ENCODE results near the gene JAK3. TPM values are rescaled to one million over a fixed set of nuclear protein-coding genes. Genes with fewer than 3 reads are reported as not detected.

JAK3 gene
- total and polyA plus RNA-seq, 10 of the 15 experiments (the other 5 are each of a cell fraction or from before 2014, with no cell fraction given), result 7.8 to 67.9 (median 33.3) TPM

GRCh38 chr19:17817668-17818363 is 30.0 kb downstream of the JAK3 start (continued):
- TF ChIP-seq ZNF592 (IDR thresholded peaks at IDR 0.05), result no peak
- no peak for TF ChIP-seq RB1 (IDR thresholded peaks at IDR 0.05; ENCODE audit: borderline replicate concordance)
- no peak for TF ChIP-seq MAX (IDR thresholded peaks at IDR 0.05; ENCODE audit: low read depth, low read length)
- TF ChIP-seq HDGF (IDR thresholded peaks at IDR 0.05), result no peak
- TF ChIP-seq POLR2AphosphoS2 (IDR thresholded peaks at IDR 0.05; ENCODE audit: low read depth, low read length), result no peak

- intact Hi-C loops (cut with micrococcal nuclease; ENCODE audit: unreplicated experiment) (no loop called here), in situ Hi-C loops (cut with MboI) (no loop called here)
- no peak overlapping the region for H3K9ac ChIP-seq (ENCODE audit: control insufficient read depth, insufficient read depth, low read length)
- no peaks in the 10 kb centered on the region for H3K36me3 ChIP-seq (ENCODE audit: control insufficient read depth in 2 of 2, insufficient read depth in 2 of 2, low read length in 1 of 2)
- no peaks in the 10 kb centered on the region for H3K79me2 ChIP-seq (ENCODE audit: control insufficient read depth, insufficient read depth, low read length)
- no peak overlapping the region for H3K27ac ChIP-seq (ENCODE audit: control insufficient read depth, insufficient read depth)
- H3K4me3 ChIP-seq, result no peak overlapping the region
- no peaks in the 10 kb centered on the region for H4K20me1 ChIP-seq (ENCODE audit: control insufficient read depth, insufficient read depth)
- ChIA-PET CTCF (interaction anchor here (0.7 kb wide), 1 partner anchor 1721 kb away, joined by 3 read pairs; no protein-coding TSS in a partner anchor), RAD21 (ENCODE audit: unreplicated experiment) (no interaction called here), POLR2A (no interaction called here), SMC1A (ENCODE audit: uncharacterized antibody, unreplicated experiment) (no interaction called here)
- H2AFZ ChIP-seq (ENCODE audit: control insufficient read depth, low read depth, low read length), result no peak overlapping the region
- FAIRE-seq (no peak), ATAC-seq (no peak), DNase-seq (ENCODE audit: low read depth, low spot score) (no peak)
- WGBS (ENCODE audit: insufficient coverage, insufficient replicate concordance, low lambda C conversion rate, missing lambda C conversion rate), result 29% methylated on average over 5 of the region's 5 CpGs
- no TSS peak for BruUV-seq (replicated peaks)
- TF ChIP-seq BRCA1 (IDR thresholded peaks at IDR 0.05; ENCODE audit: low read depth, low read length), result no peak
- TF ChIP-seq TCF7 (IDR thresholded peaks at IDR 0.05; ENCODE audit: borderline replicate concordance), result no peak
- TF ChIP-seq PAX8 (IDR thresholded peaks at IDR 0.05), result no peak
- no peak for TF ChIP-seq ETV6 (conservative IDR thresholded peaks at IDR 0.05 in 1 of 2, IDR thresholded peaks at IDR 0.05 in 1 of 2; ENCODE audit: borderline replicate concordance in 1 of 2, low read depth in 1 of 2)
- no peak for TF ChIP-seq MYB (IDR thresholded peaks at IDR 0.05; ENCODE audit: borderline replicate concordance, low read depth, low read length)
- no peak for TF ChIP-seq MTA2 (IDR thresholded peaks at IDR 0.05; ENCODE audit: low read depth)
- no peak for TF ChIP-seq MXI1 (IDR thresholded peaks at IDR 0.05; ENCODE audit: low read depth, low read length)
- TF ChIP-seq POLR2AphosphoS2 (IDR thresholded peaks at IDR 0.05; ENCODE audit: low read depth, low read length), result no peak
- no peak for TF ChIP-seq KLF5 (IDR thresholded peaks at IDR 0.05; ENCODE audit: partially characterized antibody)
- TF ChIP-seq SUPT20H (IDR thresholded peaks at IDR 0.05; ENCODE audit: borderline replicate concordance, control insufficient read depth, low read depth, low read length), result no peak
- no peak for TF ChIP-seq TAF1 (IDR thresholded peaks at IDR 0.05; ENCODE audit: borderline replicate concordance, low read depth, low read length)
- no peak for TF ChIP-seq BCL11A (IDR thresholded peaks at IDR 0.05; ENCODE audit: low read depth, low read length)
- no peak for TF ChIP-seq MEF2A (IDR thresholded peaks at IDR 0.05; ENCODE audit: insufficient read depth, low read depth, low read length)
- no peaks in the 10 kb centered on the region for H3K4me1 ChIP-seq (ENCODE audit: control insufficient read depth, insufficient read depth, low read length)
- H3K4me2 ChIP-seq (ENCODE audit: control insufficient read depth, insufficient read depth), result no peak overlapping the region
- no peaks in the 10 kb centered on the region for H3K9me3 ChIP-seq (replicated peaks; ENCODE audit: control insufficient read depth, insufficient read depth, low read length)
- H3K27me3 ChIP-seq (replicated peaks in 1 of 2; ENCODE audit: control insufficient read depth in 2 of 2, insufficient read depth in 2 of 2, low read length in 1 of 2), result peaks cover 4% of the 10 kb centered on the region in 2 experiments; a peak in 3 of 4 replicates
Measured at GRCh38 chr19:17812099-17812498, 35.7 kb downstream of the JAK3 start.

All from GM12878 (cell line).